MM.1S (cell line): ENCODE measurements around the gene ZC3H12A.

Experiments
- DNase-seq: peaks from one replicate; pipeline ENCODE4 v3.0.0-alpha.2; 2015
- H2AFZ ChIP-seq: fragments of 300-600 bp; sonication (generic); 2 replicates; pipeline ENCODE4 v1.6.0; 2016; ENCODE audit warnings: antibody characterized with exemption, low read length
- H3F3A ChIP-seq: fragments of 300-600 bp; sonication (generic); 2 replicates; pipeline ENCODE4 v1.6.1; 2016; ENCODE audit warnings: mild to moderate bottlenecking, antibody characterized with exemption, low read length, moderate library complexity, mixed read lengths; ENCODE audit not compliant: insufficient read depth
- H3K27ac ChIP-seq: fragments of 300-600 bp; sonication (generic); 2 replicates; pipeline ENCODE4 v1.5.1; 2016; ENCODE audit warnings: mild to moderate bottlenecking, low read length
- H3K27me3 ChIP-seq: fragments of 300-600 bp; sonication (generic); replicated peaks from 2 replicates; pipeline ENCODE4 v1.6.0; 2016; ENCODE audit warnings: low read length; ENCODE audit not compliant: insufficient read depth
- H3K36me3 ChIP-seq: fragments of 300-600 bp; sonication (generic); replicated peaks from 2 replicates; pipeline ENCODE4 v1.6.1; 2016; ENCODE audit warnings: mild to moderate bottlenecking, low read length, mixed read lengths; ENCODE audit not compliant: insufficient read depth
- H3K4me1 ChIP-seq: fragments of 300-600 bp; sonication (generic); 2 replicates; pipeline ENCODE4 v1.6.1; 2016; ENCODE audit warnings: low read length, mixed read lengths
- H3K4me2 ChIP-seq: fragments of 300-600 bp; sonication (generic); 2 replicates; pipeline ENCODE4 v1.6.0; 2016; ENCODE audit warnings: low read depth, low read length
- H3K4me3 ChIP-seq: fragments of 300-600 bp; sonication (generic); 2 replicates; pipeline ENCODE4 v1.5.1; 2016; ENCODE audit warnings: low read length, mixed read lengths
- H3K79me2 ChIP-seq: fragments of 300-600 bp; sonication (generic); 2 replicates; pipeline ENCODE4 v1.6.1; 2016; ENCODE audit warnings: mixed run types, low read length, mixed read lengths
- H3K9ac ChIP-seq: fragments of 300-600 bp; sonication (generic); 2 replicates; pipeline ENCODE4 v1.6.1; 2016; ENCODE audit warnings: low read length, mixed read lengths
- H3K9me2 ChIP-seq: fragments of 300-600 bp; sonication (generic); replicated peaks from 2 replicates; pipeline ENCODE4 v1.6.1; 2016; ENCODE audit warnings: mild to moderate bottlenecking, low read length, mixed read lengths; ENCODE audit not compliant: insufficient read depth
- H3K9me3 ChIP-seq: fragments of 300-600 bp; sonication (generic); replicated peaks from 2 replicates; pipeline ENCODE4 v1.6.1; 2016; ENCODE audit warnings: mild to moderate bottlenecking, low read length, mixed read lengths; ENCODE audit not compliant: insufficient read depth
- H4K20me1 ChIP-seq: fragments of 300-600 bp; sonication (generic); 2 replicates; pipeline ENCODE4 v1.6.1; 2016; ENCODE audit warnings: mild to moderate bottlenecking, low read length, moderate library complexity, mixed read lengths; ENCODE audit not compliant: insufficient read depth
- EZH2 ChIP-seq: fragments of 300-600 bp; sonication (generic); optimal IDR thresholded peaks from 2 replicates; pipeline ENCODE3; 2017; ENCODE audit warnings: low read depth, mild to moderate bottlenecking, antibody characterized with exemption, low read length, mixed read lengths
- EZH2phosphoT487 ChIP-seq: fragments of 300-600 bp; sonication (generic); IDR thresholded peaks from 2 replicates; pipeline ENCODE4 v1.6.1; 2018; ENCODE audit warnings: antibody characterized with exemption, low read length
- TF ChIP-seq, protein P1 (sequence below): fragments of 300-600 bp; sonication (generic); IDR thresholded peaks from 2 replicates; pipeline ENCODE4 v1.5.1; 2016; ENCODE audit warnings: antibody characterized with exemption, low read length, mixed read lengths

ZC3H12A gene

DNA sequence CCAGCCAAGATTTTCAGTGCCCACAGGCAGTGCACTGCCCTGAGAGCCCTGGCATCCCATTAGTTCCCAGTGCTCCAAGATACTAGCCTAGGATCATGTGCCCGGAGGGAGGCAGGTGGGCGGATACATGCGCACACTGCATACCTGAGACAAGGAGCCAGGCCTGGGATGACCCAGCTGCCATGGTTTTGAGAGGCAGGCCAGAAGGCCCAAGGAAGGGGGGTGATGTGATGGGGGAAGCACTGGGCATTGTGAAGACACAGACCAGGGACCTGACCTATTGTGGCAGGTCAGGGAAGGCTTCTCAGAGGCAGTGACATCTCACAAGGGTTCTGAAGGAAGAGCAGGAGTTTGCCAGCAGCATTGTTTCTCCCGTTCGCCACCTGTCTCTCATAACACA, 3.6 kb downstream of the ZC3H12A start:
- Histone ChIP-seq H3K9ac (peak overlapping the region; percentile 93), H3K4me2 (peak overlapping the region; percentile 99), H3K4me1 (peaks cover 27% of the 10 kb centered on the region), H3K79me2 (peaks cover 85% of the 10 kb centered on the region), H3F3A (peaks cover 54% of the 10 kb centered on the region), H2AFZ (no peak overlapping the region), H3K27ac (peak overlapping the region; percentile 87; the same call in 1 of the 2 replicates), H3K9me2 (no peaks in the 10 kb centered on the region), H3K27me3 (no peaks in the 10 kb centered on the region), H3K36me3 (peaks cover 21% of the 10 kb centered on the region), H3K9me3 (no peaks in the 10 kb centered on the region), H4K20me1 (peaks cover 28% of the 10 kb centered on the region; the same call in 1 of the 2 replicates), H3K4me3 (peak overlapping the region; percentile 99)
- DNase-seq: no peak
- TF ChIP-seq EZH2 (no peak), EZH2phosphoT487 (no peak)
- TF ChIP-seq, protein P1, sequence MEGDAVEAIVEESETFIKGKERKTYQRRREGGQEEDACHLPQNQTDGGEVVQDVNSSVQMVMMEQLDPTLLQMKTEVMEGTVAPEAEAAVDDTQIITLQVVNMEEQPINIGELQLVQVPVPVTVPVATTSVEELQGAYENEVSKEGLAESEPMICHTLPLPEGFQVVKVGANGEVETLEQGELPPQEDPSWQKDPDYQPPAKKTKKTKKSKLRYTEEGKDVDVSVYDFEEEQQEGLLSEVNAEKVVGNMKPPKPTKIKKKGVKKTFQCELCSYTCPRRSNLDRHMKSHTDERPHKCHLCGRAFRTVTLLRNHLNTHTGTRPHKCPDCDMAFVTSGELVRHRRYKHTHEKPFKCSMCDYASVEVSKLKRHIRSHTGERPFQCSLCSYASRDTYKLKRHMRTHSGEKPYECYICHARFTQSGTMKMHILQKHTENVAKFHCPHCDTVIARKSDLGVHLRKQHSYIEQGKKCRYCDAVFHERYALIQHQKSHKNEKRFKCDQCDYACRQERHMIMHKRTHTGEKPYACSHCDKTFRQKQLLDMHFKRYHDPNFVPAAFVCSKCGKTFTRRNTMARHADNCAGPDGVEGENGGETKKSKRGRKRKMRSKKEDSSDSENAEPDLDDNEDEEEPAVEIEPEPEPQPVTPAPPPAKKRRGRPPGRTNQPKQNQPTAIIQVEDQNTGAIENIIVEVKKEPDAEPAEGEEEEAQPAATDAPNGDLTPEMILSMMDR: no peak

DNA sequence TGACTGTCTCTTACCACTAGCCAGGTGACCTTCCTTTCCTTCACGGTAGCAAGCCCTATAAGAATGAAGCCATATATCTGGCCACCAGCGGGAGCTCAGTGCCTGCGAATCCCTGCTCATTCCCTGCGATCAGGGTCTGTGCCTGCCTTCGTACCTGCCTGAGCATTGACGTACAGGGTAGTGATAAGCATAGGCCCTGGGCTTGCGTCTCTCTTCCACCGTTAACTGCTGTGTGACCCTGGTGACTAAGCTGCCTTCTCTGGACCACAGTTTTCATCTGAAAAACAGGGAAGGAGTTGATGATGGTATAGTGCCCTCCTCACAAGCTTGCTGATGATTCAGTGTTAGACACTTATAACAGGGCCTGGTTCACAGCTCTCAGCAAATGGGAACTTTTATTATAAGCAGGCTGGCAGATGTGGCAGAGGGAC, 4.1 kb downstream of the ZC3H12A start:
- Histone ChIP-seq H3K4me2 (peak overlapping the region; percentile 99), H3K9me3 (no peaks in the 10 kb centered on the region), H3K27me3 (no peaks in the 10 kb centered on the region), H3K4me3 (peak overlapping the region; percentile 99), H3K79me2 (peaks cover 82% of the 10 kb centered on the region), H3F3A (peaks cover 59% of the 10 kb centered on the region), H2AFZ (no peak overlapping the region), H3K9me2 (no peaks in the 10 kb centered on the region), H3K36me3 (peaks cover 21% of the 10 kb centered on the region), H3K4me1 (peaks cover 23% of the 10 kb centered on the region), H3K9ac (peak overlapping the region; percentile 93; the same call in 1 of the 2 replicates), H4K20me1 (peaks cover 28% of the 10 kb centered on the region; the same call in 1 of the 2 replicates), H3K27ac (peak overlapping the region; percentile 87; the same call in 1 of the 2 replicates)
- TF ChIP-seq EZH2 (no peak), EZH2phosphoT487 (no peak)
- TF ChIP-seq, protein P1: 0 out of 2 replicates have a peak, but pooled peaks have one; percentile 14
- DNase-seq: no peak

DNA sequence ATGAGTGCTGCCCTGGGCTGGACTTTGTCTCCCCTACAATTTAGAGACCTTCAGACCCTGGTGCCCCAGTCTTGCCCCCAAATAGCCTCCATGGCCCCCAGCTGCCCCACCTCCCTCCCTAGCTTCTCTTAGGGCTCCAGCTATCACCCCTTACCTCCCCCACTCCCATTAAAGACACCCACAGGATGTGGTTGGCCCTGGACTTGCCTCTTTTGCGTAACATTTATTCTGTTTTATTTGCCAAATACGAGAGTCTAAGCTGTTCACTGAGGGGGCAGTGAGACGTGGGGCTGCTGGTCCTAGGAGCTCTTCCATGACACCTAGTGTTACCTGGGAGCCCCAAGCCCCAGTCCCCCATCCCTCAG, 4.5 kb downstream of the ZC3H12A start:
- TF ChIP-seq EZH2 (no peak), EZH2phosphoT487 (no peak)
- TF ChIP-seq, protein P1: no peak
- Histone ChIP-seq H3K4me3 (peak overlapping the region; percentile 99), H3K9me3 (no peaks in the 10 kb centered on the region), H3K4me2 (peak overlapping the region; percentile 99), H4K20me1 (peaks cover 28% of the 10 kb centered on the region; the same call in 1 of the 2 replicates), H3K27ac (peak overlapping the region; percentile 87; the same call in 1 of the 2 replicates), H3K4me1 (peaks cover 19% of the 10 kb centered on the region), H3K9me2 (no peaks in the 10 kb centered on the region), H3K9ac (peak overlapping the region; percentile 93; the same call in 1 of the 2 replicates), H3K27me3 (no peaks in the 10 kb centered on the region), H3F3A (peaks cover 60% of the 10 kb centered on the region), H3K36me3 (peaks cover 21% of the 10 kb centered on the region), H2AFZ (no peak overlapping the region), H3K79me2 (peaks cover 78% of the 10 kb centered on the region)
- no peak for DNase-seq
